Endothelial cell of umbilical vein (primary cell): ENCODE measurements around the gene NMU. TPM values are rescaled to one million over a fixed set of nuclear protein-coding genes. Genes with fewer than 3 reads are reported as not detected.

Experiments
- BruUV-seq: library from RNA; stranded (reverse); fragments of 400-500 nt; replicated peaks from 2 replicates; lab custom pipeline; 2021; lab: Mats Ljungman, UMichigan
- CTCF ChIA-PET: fragments of 300-600, 350-600 bp; sonication (Branson Sonifier 250); formaldehyde crosslinking; loops from one replicate; lab custom pipeline; 2021; ENCODE audit warnings: antibody characterized with exemption, inconsistent platforms; lab: Charles Lee
- POLR2A ChIA-PET: fragments of 300-600, 350-600 bp; sonication (Branson Sonifier 250); formaldehyde crosslinking; loops from one replicate; lab custom pipeline; 2021; ENCODE audit warnings: antibody characterized with exemption, inconsistent platforms; lab: Charles Lee
- DNase-seq: peaks from one replicate; pipeline ENCODE4 v3.0.0-alpha.2; 2011; ENCODE audit warnings: low read depth, low spot score
- FAIRE-seq: peaks from 2 replicates; lab custom pipeline; 2011; peaks lifted over from hg19 to GRCh38; lab: Jason Lieb, UNC
- H2AFZ ChIP-seq: 2 replicates; pipeline ENCODE4 v1.6.0; 2012; ENCODE audit warnings: low read depth, low read length, control low read depth, inconsistent platforms
- H3K27ac ChIP-seq: 2 replicates; pipeline ENCODE4 v1.5.1; 2011; ENCODE audit warnings: low read depth, mild to moderate bottlenecking, control low read depth, low read length, moderate library complexity; ENCODE audit not compliant: insufficient read depth
- H3K27me3 ChIP-seq, 2 experiments: 2 replicates each; pipeline versions ENCODE4 v1.6.0 to v1.6.1; 2011; ENCODE audit warnings: low read length in 2 of 2, mixed read lengths in 1 of 2; ENCODE audit not compliant: control insufficient read depth in 2 of 2, insufficient read depth in 2 of 2
- H3K36me3 ChIP-seq, 2 experiments: 2 replicates in 1 of 2; 3 replicates in 1 of 2; pipeline ENCODE4 v1.5.1; 2011; ENCODE audit warnings: low read length in 2 of 2, mild to moderate bottlenecking in 1 of 2, moderate library complexity in 1 of 2; ENCODE audit not compliant: control insufficient read depth in 2 of 2, insufficient read depth in 2 of 2; ENCODE audit errors: extremely low read depth in 1 of 2
- H3K4me1 ChIP-seq: 3 replicates; pipeline ENCODE4 v1.5.1; 2011; ENCODE audit warnings: mild to moderate bottlenecking, low read length; ENCODE audit not compliant: control insufficient read depth, insufficient read depth; ENCODE audit errors: extremely low read depth
- H3K4me2 ChIP-seq: 2 replicates; pipeline ENCODE4 v1.6.1; 2011; ENCODE audit warnings: low read length, control low read depth, mixed read lengths; ENCODE audit not compliant: insufficient read depth
- H3K4me3 ChIP-seq, 3 experiments: fragments of 200-600 bp in 1 of 3; sonication (generic), shearing (Covaris generic) in 1 of 3; replicated peaks in 1 of 3; 2 replicates each; pipeline ENCODE4 v1.5.1; 2011 to 2016; ENCODE audit warnings: control low read depth in 3 of 3, low read length in 3 of 3, mild to moderate bottlenecking in 2 of 3, inconsistent platforms in 1 of 3, low read depth in 1 of 3, moderate library complexity in 1 of 3; ENCODE audit not compliant: insufficient read depth in 1 of 3
- H3K79me2 ChIP-seq: 2 replicates; pipeline ENCODE4 v1.6.0; 2012; ENCODE audit warnings: low read length, inconsistent platforms; ENCODE audit not compliant: control insufficient read depth, insufficient read depth
- H3K9ac ChIP-seq: replicated peaks from 2 replicates; pipeline ENCODE3; 2011; ENCODE audit warnings: low read length, control low read depth; ENCODE audit not compliant: insufficient read depth; ENCODE audit errors: extremely low read depth
- H3K9me1 ChIP-seq: replicated peaks from 3 replicates; pipeline ENCODE4 v1.6.0; 2011; ENCODE audit warnings: mild to moderate bottlenecking, low read length; ENCODE audit not compliant: control insufficient read depth, insufficient read depth; ENCODE audit errors: extremely low read depth
- H3K9me3 ChIP-seq: replicated peaks from 2 replicates; pipeline ENCODE4 v1.5.1; 2012; ENCODE audit warnings: low read length, inconsistent platforms; ENCODE audit not compliant: control insufficient read depth, insufficient read depth
- H4K20me1 ChIP-seq: replicated peaks from 2 replicates; pipeline ENCODE3; 2011; ENCODE audit warnings: mild to moderate bottlenecking, low read length; ENCODE audit not compliant: control insufficient read depth, insufficient read depth; ENCODE audit errors: extremely low read depth
- EZH2 ChIP-seq: IDR thresholded peaks from 2 replicates; pipeline ENCODE4 v1.6.1; 2012; ENCODE audit warnings: borderline replicate concordance, low read depth, mild to moderate bottlenecking, moderate library complexity, low read length, inconsistent platforms; ENCODE audit not compliant: severe bottlenecking
- FOS ChIP-seq: IDR thresholded peaks from 2 replicates; pipeline ENCODE4 v1.6.1; 2011; ENCODE audit warnings: mild to moderate bottlenecking, low read length, moderate library complexity, borderline replicate concordance; ENCODE audit not compliant: insufficient read depth
- GATA2 ChIP-seq: IDR thresholded peaks from 2 replicates; pipeline ENCODE4 v1.7.0; 2011; ENCODE audit warnings: low read depth, mild to moderate bottlenecking, moderate library complexity, mixed read lengths, low read length; ENCODE audit not compliant: insufficient read length, insufficient read depth
- JUN ChIP-seq: IDR thresholded peaks from 2 replicates; pipeline ENCODE4 v1.6.1; 2011; ENCODE audit warnings: borderline replicate concordance, low read depth; ENCODE audit not compliant: insufficient read length, insufficient read depth
- MYC ChIP-seq: IDR thresholded peaks from one replicate; pipeline ENCODE4 v1.6.1; 2011; ENCODE audit warnings: mild to moderate bottlenecking, low read depth, low read length
- POLR2A ChIP-seq: IDR thresholded peaks from 2 replicates; pipeline ENCODE4 v1.6.1; 2012; ENCODE audit warnings: low read depth, mild to moderate bottlenecking, control low read depth, low read length
- POLR2AphosphoS5 ChIP-seq: IDR thresholded peaks from 2 replicates; pipeline ENCODE4 v1.6.1; 2012; ENCODE audit warnings: low read depth, mild to moderate bottlenecking, control low read depth, low read length, moderate library complexity; ENCODE audit not compliant: insufficient read depth
- dilution Hi-C: fragments of 300-500 bp; cut with MboI; formaldehyde crosslinking; loops from one replicate; pipeline ENCODE4 v1.15.0; 2019; ENCODE audit warnings: low sequenced_read_pairs; ENCODE audit not compliant: extremely low pct_ligation_motif_present
- intact Hi-C: fragments of 100-400 bp; cut with micrococcal nuclease; formaldehyde crosslinking; loops from one replicate; pipeline ENCODE4 v1.10.0; 2022
- polyA plus RNA-seq, 4 experiments: library from polyadenylated mRNA; depleted of rRNA in 3 of 4; stranded (reverse) in 3 of 4; unstranded in 1 of 4; fragments of >200 nt; gene quantifications; 2 replicates each; pipeline versions ENCODE4 v1.2.1 to v1.2.3, GENCODE V29; 2011 to 2012; ENCODE audit warnings: missing spikeins in 1 of 4
- total RNA-seq: library from RNA; stranded (reverse); gene quantifications from 2 replicates; pipeline ENCODE4 v1.2.3, GENCODE V29; 2021
- TF ChIP-seq, protein P1 (sequence below): IDR thresholded peaks from 2 replicates; pipeline ENCODE4 v1.6.1; 2011; ENCODE audit not compliant: insufficient read depth, insufficient read length
- TF ChIP-seq, protein P2 (sequence below), 2 donors: IDR thresholded peaks; 1 replicate in 1 of 2; 2 replicates in 1 of 2; pipeline ENCODE4 v1.5.1; 2011; ENCODE audit warnings: low read length in 2 of 2, mild to moderate bottlenecking in 2 of 2, moderate library complexity in 2 of 2, control low read depth in 1 of 2, inconsistent platforms in 1 of 2, low read depth in 1 of 2; ENCODE audit not compliant: insufficient read depth in 1 of 2; ENCODE audit errors: extremely low read depth in 1 of 2

NMU gene
- total and polyA plus RNA-seq, 2 donors (not counting 3 experiments of a cell fraction or from before 2014, with no cell fraction given): 1.4 to 3.7 TPM

DNA sequence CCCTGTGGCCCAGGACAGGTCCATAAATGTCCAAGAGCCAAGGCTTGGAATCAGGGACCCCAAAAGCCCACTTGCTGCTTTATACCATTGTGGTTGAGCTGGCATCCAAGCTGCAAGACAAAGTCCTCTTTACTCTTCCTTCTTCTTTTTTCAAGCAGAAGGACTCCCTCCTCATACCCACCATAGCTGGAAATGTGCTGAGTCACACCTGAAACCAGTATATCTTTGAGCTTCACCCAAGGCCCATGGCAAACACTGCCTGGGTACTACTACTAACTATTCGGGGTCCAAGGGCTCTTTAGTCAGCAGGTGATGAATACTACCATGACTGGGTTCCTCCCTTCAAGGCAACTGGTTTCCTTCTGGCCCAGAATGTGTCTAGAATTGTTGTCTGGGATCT, 37.3 kb upstream of the NMU start:
- CTCF ChIA-PET: no interaction called here
- Histone ChIP-seq H3K27me3 (peaks cover 0 to under 1% of the 10 kb centered on the region in 2 experiments), H3K79me2 (no peaks in the 10 kb centered on the region), H3K4me3 (no peak overlapping the region), H3K9me1 (no peaks in the 10 kb centered on the region), H3K27ac (no peak overlapping the region), H3K9ac (no peak overlapping the region), H4K20me1 (no peaks in the 10 kb centered on the region), H3K4me1 (no peaks in the 10 kb centered on the region), H3K9me3 (no peaks in the 10 kb centered on the region), H2AFZ (no peak overlapping the region), H3K4me2 (no peak overlapping the region), H3K36me3 (no peaks in the 10 kb centered on the region)
- DNase-seq (no peak), FAIRE-seq (no peak)
- intact Hi-C loops (no loop called here), dilution Hi-C loops (no loop called here)
- no peak for TF ChIP-seq POLR2A
- TF ChIP-seq MYC: no peak
- TF ChIP-seq, protein P1, sequence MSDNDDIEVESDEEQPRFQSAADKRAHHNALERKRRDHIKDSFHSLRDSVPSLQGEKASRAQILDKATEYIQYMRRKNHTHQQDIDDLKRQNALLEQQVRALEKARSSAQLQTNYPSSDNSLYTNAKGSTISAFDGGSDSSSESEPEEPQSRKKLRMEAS: no peak
- TF ChIP-seq GATA2: no peak
- no TSS peak for BruUV-seq
- POLR2A ChIA-PET: no interaction called here

DNA sequence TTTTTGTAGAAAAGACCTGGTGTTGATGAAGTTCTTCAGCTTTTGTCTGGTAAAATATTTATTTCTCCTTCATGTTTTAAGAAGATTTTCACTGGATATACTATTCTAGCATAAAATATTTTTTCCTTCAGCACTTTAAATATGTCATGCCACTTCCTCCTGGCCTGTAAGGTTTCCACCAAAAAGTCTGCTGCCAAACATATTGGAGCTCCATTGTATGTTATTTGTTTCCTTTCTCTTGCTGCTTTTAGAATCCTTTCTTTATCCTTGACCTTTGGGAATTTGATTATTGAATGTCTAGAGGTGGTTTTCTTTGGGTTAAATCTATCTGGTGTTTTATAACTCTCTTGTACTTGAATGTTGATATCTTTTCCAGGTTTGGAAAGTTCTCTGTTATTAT, 35.6 kb upstream of the NMU start:
- Histone ChIP-seq H3K9me3 (no peaks in the 10 kb centered on the region), H3K36me3 (no peaks in the 10 kb centered on the region), H3K4me3 (no peak overlapping the region), H3K27ac (no peak overlapping the region), H4K20me1 (no peaks in the 10 kb centered on the region), H3K4me2 (no peak overlapping the region), H3K79me2 (no peaks in the 10 kb centered on the region), H3K4me1 (no peaks in the 10 kb centered on the region), H3K9me1 (no peaks in the 10 kb centered on the region), H3K9ac (no peak overlapping the region), H2AFZ (no peak overlapping the region), H3K27me3 (no peaks in the 10 kb centered on the region)
- ChIA-PET POLR2A (no interaction called here), CTCF (no interaction called here)
- TF ChIP-seq FOS: no peak
- no peak for TF ChIP-seq JUN
- TF ChIP-seq MYC: no peak
- TF ChIP-seq POLR2AphosphoS5: no peak
- TF ChIP-seq, protein P1: no peak
- TF ChIP-seq, protein P2, sequence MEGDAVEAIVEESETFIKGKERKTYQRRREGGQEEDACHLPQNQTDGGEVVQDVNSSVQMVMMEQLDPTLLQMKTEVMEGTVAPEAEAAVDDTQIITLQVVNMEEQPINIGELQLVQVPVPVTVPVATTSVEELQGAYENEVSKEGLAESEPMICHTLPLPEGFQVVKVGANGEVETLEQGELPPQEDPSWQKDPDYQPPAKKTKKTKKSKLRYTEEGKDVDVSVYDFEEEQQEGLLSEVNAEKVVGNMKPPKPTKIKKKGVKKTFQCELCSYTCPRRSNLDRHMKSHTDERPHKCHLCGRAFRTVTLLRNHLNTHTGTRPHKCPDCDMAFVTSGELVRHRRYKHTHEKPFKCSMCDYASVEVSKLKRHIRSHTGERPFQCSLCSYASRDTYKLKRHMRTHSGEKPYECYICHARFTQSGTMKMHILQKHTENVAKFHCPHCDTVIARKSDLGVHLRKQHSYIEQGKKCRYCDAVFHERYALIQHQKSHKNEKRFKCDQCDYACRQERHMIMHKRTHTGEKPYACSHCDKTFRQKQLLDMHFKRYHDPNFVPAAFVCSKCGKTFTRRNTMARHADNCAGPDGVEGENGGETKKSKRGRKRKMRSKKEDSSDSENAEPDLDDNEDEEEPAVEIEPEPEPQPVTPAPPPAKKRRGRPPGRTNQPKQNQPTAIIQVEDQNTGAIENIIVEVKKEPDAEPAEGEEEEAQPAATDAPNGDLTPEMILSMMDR (IDR thresholded peaks at IDR 0.05; ENCODE audit: extremely low read depth in 1 of 2, insufficient read depth in 1 of 2, low read depth in 1 of 2, low read length in 2 of 2): no peak
- TF ChIP-seq POLR2A: no peak
- TF ChIP-seq GATA2: no peak
- no peak for TF ChIP-seq EZH2
- no peak for FAIRE-seq
- intact Hi-C loops (no loop called here), dilution Hi-C loops (no loop called here)
- no peak for DNase-seq
- BruUV-seq: no TSS peak
